ENCODE results near the gene NATD1.
"Not testable (repeated sequence)": the region's sequence is repeated elsewhere in the genome, so short reads cannot be mapped to it uniquely, and the experiment has no call there.

NATD1 gene

GRCh38 chr17:21246698-21247097 is 6.5 kb downstream of the NATD1 start:
- DNase-seq (ENCODE audit: low read depth), result no peak

DNA sequence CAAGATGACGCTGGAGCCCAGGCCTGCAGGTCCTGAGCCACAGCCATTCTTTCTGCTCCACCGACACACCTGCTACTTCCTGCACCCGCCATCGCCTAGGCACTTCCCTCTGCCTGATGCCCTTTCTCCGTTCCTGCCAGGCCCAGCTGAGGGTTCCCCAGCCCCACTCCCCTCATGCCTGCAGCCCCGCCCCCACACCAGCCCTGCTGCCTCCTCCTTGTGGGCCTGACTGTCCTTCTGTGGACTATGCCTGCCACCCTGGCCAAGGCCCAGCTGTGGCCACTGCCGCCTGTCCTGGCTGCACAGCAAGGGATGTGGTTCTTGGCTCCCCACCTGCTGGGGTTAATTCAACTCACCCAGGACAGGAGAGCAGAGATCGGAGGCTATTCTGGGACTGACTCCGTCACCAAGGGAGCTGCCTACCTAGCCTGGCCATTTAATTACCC is 7.5 kb downstream of the NATD1 start:
- no peak for DNase-seq (ENCODE audit: low read depth)

DNA sequence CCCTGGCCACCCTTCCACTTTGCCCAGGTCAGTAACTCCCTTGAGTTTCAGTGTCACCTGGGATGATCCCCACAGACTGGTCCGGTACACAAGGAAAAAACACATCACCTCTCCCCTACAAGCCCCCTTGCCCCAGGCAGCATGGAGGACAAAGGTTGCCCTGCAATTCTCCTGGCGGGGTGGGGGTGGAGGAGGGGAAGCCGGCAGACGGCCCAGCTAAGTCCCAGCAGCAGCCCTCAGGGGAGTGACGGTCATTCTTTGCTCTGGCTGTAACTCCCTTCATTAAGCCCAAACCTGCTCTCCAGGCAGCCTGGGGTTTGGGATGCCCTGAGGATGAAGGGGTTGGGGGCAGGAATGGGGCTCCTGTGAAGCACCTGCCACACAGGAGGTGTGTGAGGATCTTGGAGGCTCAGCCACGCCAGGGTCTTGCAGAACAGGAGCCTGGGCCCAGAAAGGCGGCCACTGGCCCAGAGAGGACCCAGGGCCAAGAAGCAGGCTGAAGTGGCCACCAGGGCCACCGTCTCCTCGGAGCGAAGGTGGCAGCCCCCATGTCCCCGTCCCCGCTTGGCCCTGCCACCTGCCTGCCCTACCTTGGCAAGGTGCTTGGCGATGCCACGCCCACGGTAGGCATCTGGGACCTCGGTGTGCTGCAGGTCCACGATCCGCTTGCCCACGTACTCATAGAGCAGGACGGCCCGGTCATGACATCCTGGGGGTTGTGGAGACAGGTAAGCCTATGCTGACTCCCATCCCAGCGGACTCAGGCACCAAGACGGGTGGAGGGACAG is 9.5 kb downstream of the NATD1 start:
- no peak for DNase-seq (ENCODE audit: low read depth)

- no peak for DNase-seq (ENCODE audit: low read depth)
Measured at GRCh38 chr17:21242780-21243515, 10.3 kb downstream of the NATD1 start.

DNA sequence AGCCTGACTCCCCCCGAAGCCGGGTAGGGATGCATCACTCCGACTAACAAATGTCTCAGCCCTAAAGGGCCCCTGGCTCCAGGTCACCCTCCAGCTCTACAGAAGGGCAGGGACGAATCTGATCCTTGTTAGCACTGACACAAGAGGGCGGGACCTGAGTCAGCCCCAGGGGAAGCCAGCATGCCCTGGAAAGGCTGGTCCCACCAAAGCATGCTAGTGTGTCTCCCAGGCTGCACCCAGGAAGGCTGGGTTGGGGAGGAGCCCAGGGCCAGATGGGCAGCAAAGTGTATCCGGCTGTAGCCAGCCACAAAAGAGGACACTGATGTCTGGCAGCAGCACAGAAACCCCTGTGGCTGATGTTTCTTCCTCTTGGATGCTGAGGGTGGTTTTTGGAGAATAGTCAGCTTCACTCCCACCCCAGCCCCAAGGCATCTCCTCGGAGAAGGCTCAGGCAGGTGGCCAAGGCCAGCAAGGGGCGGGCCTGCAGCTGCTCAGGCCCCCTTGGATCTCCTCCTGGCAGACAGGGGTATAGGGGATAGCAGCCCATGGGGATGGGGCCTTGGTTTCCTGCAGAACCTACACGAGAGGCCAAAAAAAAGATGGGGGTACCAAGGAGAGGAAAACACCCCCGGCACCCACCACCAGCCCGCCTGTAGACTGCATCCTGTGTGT is 11.0 kb downstream of the NATD1 start:
- no peak for DNase-seq (ENCODE audit: low read depth)

- DNase-seq (ENCODE audit: low read depth), result no peak
Measured at GRCh38 chr17:21241564-21241963, 11.6 kb downstream of the NATD1 start.

- DNase-seq (ENCODE audit: low read depth), result no peak
Measured at GRCh38 chr17:21240369-21241055, 12.7 kb downstream of the NATD1 start.

DNA sequence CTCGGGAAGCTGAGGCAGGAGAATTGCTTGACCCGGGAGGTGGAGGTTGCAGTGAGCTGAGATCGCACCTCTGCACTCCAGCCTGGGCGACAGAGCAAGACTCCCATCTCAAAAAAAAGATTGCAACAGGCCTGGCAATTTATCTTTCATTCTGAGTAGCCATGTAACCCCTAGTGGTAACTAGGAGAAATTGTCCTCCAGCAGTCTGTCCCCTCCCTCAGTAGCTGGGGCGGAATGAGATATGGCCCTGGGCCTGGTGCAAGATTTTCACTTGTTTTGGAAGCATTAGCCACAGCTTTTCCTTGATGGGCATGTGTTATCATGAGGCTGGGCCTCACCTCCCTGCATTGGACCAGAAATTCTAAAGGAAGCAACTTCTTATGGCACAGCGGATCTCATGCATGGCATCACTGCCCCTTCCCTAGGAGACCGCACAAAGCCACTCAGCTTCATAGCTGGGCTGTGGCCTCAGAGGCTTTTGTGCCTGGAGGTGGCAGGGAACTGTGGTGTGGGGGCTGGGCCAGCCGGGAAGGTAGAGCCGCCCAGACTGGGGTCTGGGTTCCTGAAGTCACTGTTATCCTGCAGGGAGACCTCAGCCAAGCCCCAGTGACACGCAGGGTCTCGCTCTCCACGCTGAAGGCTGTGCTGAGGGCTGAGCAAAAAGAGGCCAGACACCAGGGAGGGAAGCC is 13.4 kb downstream of the NATD1 start:
- DNase-seq (ENCODE audit: low read depth), result no peak

GRCh38 chr17:21235921-21236320 is 17.3 kb downstream of the NATD1 start:
- no peak for DNase-seq (ENCODE audit: low read depth)

DNA sequence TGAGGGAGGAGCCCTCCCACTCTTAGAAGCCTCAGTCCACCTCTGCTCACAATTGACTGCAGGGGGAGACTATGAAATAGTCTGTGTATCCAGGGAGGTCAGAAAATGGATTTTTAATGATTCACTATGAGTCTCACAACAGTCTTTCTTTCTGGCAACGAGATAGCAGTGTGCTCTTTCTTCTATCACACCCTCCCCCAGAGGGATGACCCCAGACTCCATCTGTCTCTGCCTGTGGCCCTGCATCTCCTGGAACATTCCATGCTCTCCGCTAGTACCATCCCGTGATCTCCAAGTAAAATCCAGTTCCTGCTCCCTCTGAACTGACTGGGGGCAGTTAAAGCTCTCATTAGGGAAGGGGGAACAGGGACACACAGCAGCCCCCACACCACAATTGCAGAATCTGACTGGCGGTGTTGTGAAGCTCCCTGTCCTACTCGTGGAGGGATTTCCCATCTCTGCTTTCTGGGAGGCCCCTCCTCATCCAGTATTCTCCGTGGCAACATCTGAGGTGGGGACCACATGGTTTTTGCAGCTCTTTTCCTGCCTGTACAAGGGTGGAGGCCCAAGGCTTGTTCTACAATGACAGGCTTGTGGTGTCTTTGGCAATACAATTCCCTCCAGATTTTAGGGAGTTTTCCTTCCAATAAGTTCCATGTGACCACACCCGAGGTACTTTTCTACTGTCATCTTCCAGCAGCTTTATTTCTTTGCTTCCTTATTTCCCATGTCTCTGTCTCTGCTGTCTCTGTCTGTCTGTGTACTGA is 19.4 kb downstream of the NATD1 start:
- no peak for DNase-seq (ENCODE audit: low read depth)

GRCh38 chr17:21232033-21232749 is 21.0 kb downstream of the NATD1 start:
- DNase-seq (ENCODE audit: low read depth), result no peak

DNA sequence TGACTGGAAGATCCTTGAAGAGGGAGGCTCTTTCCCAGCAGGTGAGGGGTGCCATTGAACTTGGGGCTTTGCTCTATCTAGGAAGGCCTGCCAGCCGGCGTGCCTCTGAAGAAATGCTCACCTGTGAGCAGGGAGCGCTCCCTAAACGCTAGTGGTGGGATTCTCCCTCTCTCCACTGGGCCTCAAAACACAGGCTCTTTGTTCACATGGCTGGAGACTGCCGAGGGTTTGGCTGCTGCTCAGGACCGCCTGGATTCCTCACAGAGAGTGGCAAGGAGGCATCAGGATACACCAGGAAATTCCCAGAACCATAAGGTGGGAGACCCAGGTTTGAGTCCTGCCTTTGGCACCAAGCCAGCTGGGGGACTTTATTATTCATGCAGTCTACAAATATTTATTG is 21.7 kb downstream of the NATD1 start:
- no peak for DNase-seq (ENCODE audit: low read depth)

GRCh38 chr17:21228845-21229244 is 24.4 kb downstream of the NATD1 start:
- no peak for DNase-seq (ENCODE audit: low read depth)

- DNase-seq (ENCODE audit: low read depth), result no peak
Measured at GRCh38 chr17:21228111-21228510, 25.1 kb downstream of the NATD1 start.

- DNase-seq (ENCODE audit: low read depth), result not testable (repeated sequence)
Measured at GRCh38 chr17:21227277-21227676, 25.9 kb downstream of the NATD1 start.

- DNase-seq (ENCODE audit: low read depth), result no peak
Measured at GRCh38 chr17:21223086-21223485, 30.1 kb downstream of the NATD1 start.

GRCh38 chr17:21218831-21219380 is 34.3 kb downstream of the NATD1 start:
- no peak for DNase-seq (ENCODE audit: low read depth)

DNA sequence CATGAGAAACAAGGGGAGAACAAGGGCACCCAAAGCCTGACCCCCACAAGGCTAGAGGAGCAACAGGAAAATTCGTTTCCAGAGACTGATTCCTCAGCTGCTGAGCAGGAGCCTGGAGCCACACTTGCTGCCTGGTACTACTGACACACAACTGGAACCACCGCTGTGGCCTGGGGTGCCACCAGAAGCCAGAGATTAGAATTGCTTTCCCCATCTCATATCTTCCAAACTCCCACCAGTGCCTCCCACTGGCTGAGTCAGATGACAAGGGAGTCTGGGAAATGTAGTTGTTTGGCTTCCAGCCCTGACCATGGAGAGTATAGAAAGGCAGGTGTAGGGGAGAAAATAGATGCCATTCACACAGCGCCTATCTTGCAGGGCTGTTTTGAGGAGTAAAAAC is 35.1 kb downstream of the NATD1 start:
- no peak for DNase-seq (ENCODE audit: low read depth)

- no peak for DNase-seq (ENCODE audit: low read depth)
Measured at GRCh38 chr17:21217346-21217745, 35.9 kb downstream of the NATD1 start.

GRCh38 chr17:21215935-21216334 is 37.3 kb downstream of the NATD1 start:
- DNase-seq (ENCODE audit: low read depth), result no peak

All from CMK (cell line).